A549 (cell line): ENCODE results near the gene C6orf132. TPM values are rescaled to one million over a fixed set of nuclear protein-coding genes. Genes with fewer than 3 reads are reported as not detected.
A peak's percentile ranks its signal among the peaks of the same experiment; 100 is the strongest.

Experiments used
- ATAC-seq, 2 experiments: fragments of 200-7000 bp in 1 of 2; fragments of >200 bp in 1 of 2; cut with Nextera tagmentation in 1 of 2; cut with Tn5 transposase in 1 of 2; 3 replicates each; pipeline versions ENCODE4 v1.8.0 to v1.9.1; 2018 to 2020; ENCODE audit warnings: mild to moderate bottlenecking in 1 of 2, moderate library complexity in 1 of 2
- CTCF ChIA-PET: fragments of 300-600 bp; sonication (Branson Sonifier 250); formaldehyde crosslinking; extraction: SDS; loops from one replicate; lab custom pipeline; 2021; ENCODE audit warnings: antibody characterized with exemption, inconsistent platforms; lab: Yijun Ruan, JAX
- POLR2A ChIA-PET: fragments of 350-600 bp; formaldehyde crosslinking; extraction: SDS; loops from one replicate; lab custom pipeline; 2021; ENCODE audit warnings: antibody characterized with exemption, inconsistent platforms; lab: Yijun Ruan, JAX
- DNase-seq, 2 experiments: peaks; one replicate each; pipeline versions ENCODE4 v3.0.0 to v3.0.0-alpha.2; 2011 to 2016; ENCODE audit warnings: low read depth in 1 of 2, low spot score in 1 of 2
- FAIRE-seq: peaks from 2 replicates; lab custom pipeline; 2011; peaks lifted over from hg19 to GRCh38; lab: Jason Lieb, UNC
- H3K27ac ChIP-seq, 2 experiments: fragments of >200 bp; sonication (Bioruptor Twin); formaldehyde crosslinking; 3 replicates each; pipeline ENCODE4 v1.5.1; 2016 to 2017
- H3K4me1 ChIP-seq: fragments of >200 bp; sonication (Bioruptor Twin); formaldehyde crosslinking; 3 replicates; pipeline ENCODE4 v1.6.1; 2016
- H3K4me2 ChIP-seq: fragments of >200 bp; sonication (Bioruptor Twin); formaldehyde crosslinking; 3 replicates; pipeline ENCODE4 v1.6.1; 2016
- H3K4me3 ChIP-seq: fragments of >200 bp; sonication (Bioruptor Twin); formaldehyde crosslinking; 3 replicates; pipeline ENCODE4 v1.5.1; 2016
- H3K9me3 ChIP-seq: fragments of >200 bp; sonication (Bioruptor Twin); formaldehyde crosslinking; 3 replicates; pipeline ENCODE4 v1.6.1; 2016
- ATOH8 ChIP-seq: fragments of 250-450 bp; sonication (Bioruptor Pico); IDR thresholded peaks from 2 replicates; pipeline ENCODE4 v1.5.0; 2020; ENCODE audit warnings: low read depth, mild to moderate bottlenecking, moderate library complexity
- CBX2 ChIP-seq: fragments of 200-600 bp; sonication (generic); IDR thresholded peaks from 2 replicates; pipeline ENCODE4 v1.6.1; 2016; ENCODE audit warnings: low read depth, mild to moderate bottlenecking, borderline replicate concordance
- CBX8 ChIP-seq: fragments of 200-600 bp; sonication (generic); IDR thresholded peaks from 2 replicates; pipeline ENCODE4 v1.6.1; 2016
- CHD4 ChIP-seq: fragments of 200-600 bp; sonication (generic); IDR thresholded peaks from 2 replicates; pipeline ENCODE4 v1.6.1; 2016; ENCODE audit warnings: antibody characterized with exemption, mild to moderate bottlenecking, borderline replicate concordance
- CTCF ChIP-seq: fragments of >200 bp; sonication (Bioruptor Twin); formaldehyde crosslinking; IDR thresholded peaks from 3 replicates; pipeline ENCODE4 v1.5.1; 2016
- E2F6 ChIP-seq: IDR thresholded peaks from 2 replicates; pipeline ENCODE4 v1.6.1; 2012; ENCODE audit warnings: low read depth, borderline replicate concordance
- EHF ChIP-seq: fragments of 250-450 bp; sonication (Bioruptor Pico); IDR thresholded peaks from 2 replicates; pipeline ENCODE4 v1.5.0; 2020; ENCODE audit warnings: mild to moderate bottlenecking
- FOSL2 ChIP-seq, 2 experiments: fragments of 450-650 bp in 1 of 2; fragments of >200 bp in 1 of 2; sonication (Bioruptor Twin) in 1 of 2; formaldehyde crosslinking; IDR thresholded peaks; 2 replicates each; pipeline versions ENCODE4 v1.5.0 to v1.6.1; 2016 to 2020; ENCODE audit warnings: mild to moderate bottlenecking in 1 of 2, moderate library complexity in 1 of 2
- JUN ChIP-seq, 2 experiments: fragments of >200 bp; sonication (Bioruptor Twin); formaldehyde crosslinking; IDR thresholded peaks; 2 replicates in 1 of 2; 3 replicates in 1 of 2; pipeline ENCODE4 v1.6.1; 2016 to 2017
- JUNB ChIP-seq: fragments of >200 bp; sonication (Bioruptor Twin); formaldehyde crosslinking; IDR thresholded peaks from 2 replicates; pipeline ENCODE4 v1.6.1; 2016
- KDM5A ChIP-seq: fragments of 200-600 bp; sonication (generic); IDR thresholded peaks from 2 replicates; pipeline ENCODE4 v1.6.1; 2016; ENCODE audit warnings: antibody characterized with exemption, mild to moderate bottlenecking
- MAFK ChIP-seq: fragments of 450-650 bp; IDR thresholded peaks from 2 replicates; pipeline ENCODE4 v1.6.1; 2014; ENCODE audit not compliant: partially characterized antibody
- MAX ChIP-seq: IDR thresholded peaks from 2 replicates; pipeline ENCODE4 v1.6.1; 2012
- NPAS2 ChIP-seq: fragments of 250-450 bp; sonication (Bioruptor Pico); IDR thresholded peaks from 2 replicates; pipeline ENCODE4 v1.8.0; 2022; ENCODE audit warnings: mild to moderate bottlenecking, moderate library complexity, borderline replicate concordance
- NR3C1 ChIP-seq: fragments of >200 bp; sonication (Bioruptor Twin); formaldehyde crosslinking; IDR thresholded peaks from 3 replicates; pipeline ENCODE4 v1.6.1; 2017
- PBX3 ChIP-seq: IDR thresholded peaks from 2 replicates; pipeline ENCODE4 v1.6.1; 2012
- POLR2A ChIP-seq: IDR thresholded peaks from 2 replicates; pipeline ENCODE4 v1.6.1; 2012; ENCODE audit warnings: mild to moderate bottlenecking, low read length
- POLR2AphosphoS2 ChIP-seq: conservative IDR thresholded peaks from 2 replicates; pipeline ENCODE4 v1.6.1; 2012; ENCODE audit warnings: low read length, improper control_type of control experiment, inconsistent platforms
- RAD21 ChIP-seq, 2 experiments: fragments of >200 bp in 1 of 2; sonication (Bioruptor Twin) in 1 of 2; formaldehyde crosslinking in 1 of 2; IDR thresholded peaks in 1 of 2; conservative IDR thresholded peaks in 1 of 2; 2 replicates in 1 of 2; 3 replicates in 1 of 2; pipeline ENCODE4 v1.6.1; 2012 to 2018; ENCODE audit warnings: inconsistent platforms in 1 of 2
- RCOR1 ChIP-seq: fragments of 150-350 bp; IDR thresholded peaks from 2 replicates; pipeline ENCODE4 v1.6.1; 2014; ENCODE audit warnings: antibody characterized with exemption, low read length, low read depth
- SMC3 ChIP-seq: fragments of >200 bp; sonication (Bioruptor Twin); formaldehyde crosslinking; IDR thresholded peaks from 3 replicates; pipeline ENCODE4 v1.6.1; 2018; ENCODE audit warnings: inconsistent platforms
- TP53 ChIP-seq: fragments of 250-450 bp; sonication (Bioruptor Pico); IDR thresholded peaks from 2 replicates; pipeline ENCODE4 v1.5.0; 2021; ENCODE audit warnings: mild to moderate bottlenecking, moderate library complexity
- ZNF302 ChIP-seq: fragments of 250-450 bp; sonication (Bioruptor Pico); IDR thresholded peaks from 2 replicates; pipeline ENCODE4 v1.9.0; 2021; ENCODE audit warnings: inconsistent platforms, mild to moderate bottlenecking, moderate library complexity
- WGBS: methylation state at CpG from one replicate; pipeline ENCODE4 v1.1.6; 2017; ENCODE audit errors: missing lambda C conversion rate; 5-methylcytosine and 5-hydroxymethylcytosine counted together
- polyA plus RNA-seq, 4 experiments: library from polyadenylated mRNA; depleted of rRNA in 3 of 4; stranded (reverse); fragments of >200 nt; fragmentation: RNase III in 1 of 4; extraction: RNeasy Plus Mini Kit Qiagen cat#74134 plus additional on column Dnase treatment in 1 of 4; gene quantifications; 2 replicates in 3 of 4; 3 replicates in 1 of 4; pipeline ENCODE4 v1.2.3, GENCODE V29; 2011 to 2017

The C6orf132 gene
- polyA plus RNA-seq, 2 of the 4 experiments (the other 2 are of a cell fraction): 0.44 to 1.1 TPM

- Histone ChIP-seq H3K9me3 (no peaks in the 10 kb centered on the region), H3K4me1 (peaks cover 53% of the 10 kb centered on the region), H3K4me2 (peak overlapping the region; percentile 76), H3K4me3 (no peak overlapping the region), H3K27ac (peak overlapping the region; percentile 84 to 91)
- ChIA-PET CTCF (interaction anchor here (0.6 to 1.7 kb wide), 11 partner anchors 9 to 544 kb away, joined by 3 to 6 read pairs (median 4); no protein-coding TSS in a partner anchor), POLR2A (interaction anchor here (0.8 to 1.1 kb wide), 3 partner anchors 18 to 45 kb away, joined by 3 to 12 read pairs (median 3); no protein-coding TSS in a partner anchor)
- 41% methylated on average over 7 of the region's 7 CpGs for WGBS
- FAIRE-seq (no peak), ATAC-seq (peak in 1 of 2 experiments; percentile 36; a peak in 3 of 6 replicates), DNase-seq (peak in 1 of 2 experiments; percentile 34)
- TF ChIP-seq POLR2A: no peak
- 0 out of 2 replicates have a peak, but pooled peaks have one; percentile 11 for TF ChIP-seq MAX
Measured at GRCh38 chr6:42137194-42137753, 5.1 kb downstream of the C6orf132 start.

GRCh38 chr6:42136508-42137193 lies 5.8 kb downstream of the C6orf132 start:
- Histone ChIP-seq H3K9me3 (no peaks in the 10 kb centered on the region), H3K4me1 (peaks cover 54% of the 10 kb centered on the region), H3K4me3 (no peak overlapping the region), H3K27ac (peak overlapping the region; percentile 84 to 91), H3K4me2 (peak overlapping the region; percentile 76)
- no peak for FAIRE-seq
- WGBS: 29% methylated on average over 14 of the region's 14 CpGs
- ATAC-seq: peak; percentile 55 to 64; a peak in 5 of 6 replicates
- CTCF ChIA-PET: interaction anchor here (0.6 to 1.7 kb wide), 10 partner anchors 8 to 545 kb away, joined by 3 to 6 read pairs (median 4); no protein-coding TSS in a partner anchor
- TF ChIP-seq CTCF (peak; percentile 28), FOSL2 (IDR thresholded peaks at IDR 0.05) (no peak), FOSL2 (CRISPR knock-in tag; IDR thresholded peaks at IDR 0.05) (peak; percentile 52), TP53 (CRISPR knock-in tag) (no peak), JUNB (no peak), MAFK (peak; percentile 74), RCOR1 (no peak)
- DNase-seq: peak; percentile 58 to 62
- POLR2A ChIA-PET: interaction anchor here (0.8 to 1.1 kb wide), 3 partner anchors 18 to 44 kb away, joined by 3 to 12 read pairs (median 3); no protein-coding TSS in a partner anchor

GRCh38 chr6:42135722-42136121 lies 6.7 kb downstream of the C6orf132 start:
- Histone ChIP-seq H3K27ac (peak overlapping the region in 1 of 2 experiments; percentile 28; a peak in 1 of 6 replicates), H3K9me3 (no peaks in the 10 kb centered on the region), H3K4me1 (peaks cover 49% of the 10 kb centered on the region), H3K4me3 (no peak overlapping the region), H3K4me2 (no peak overlapping the region)
- 93% methylated on average over 2 of the region's 2 CpGs for WGBS
- DNase-seq (no peak), FAIRE-seq (no peak), ATAC-seq (no peak)
- POLR2A ChIA-PET: no interaction called here
- no peak for TF ChIP-seq RAD21 (conservative IDR thresholded peaks at IDR 0.05 in 1 of 2, IDR thresholded peaks at IDR 0.05 in 1 of 2)
- no peak for TF ChIP-seq KDM5A
- no peak for TF ChIP-seq ZNF302
- no peak for TF ChIP-seq E2F6
- TF ChIP-seq NR3C1: no peak
- TF ChIP-seq PBX3: no peak
- no peak for TF ChIP-seq ATOH8 (CRISPR knock-in tag)
- no peak for TF ChIP-seq JUN (IDR thresholded peaks at IDR 0.05)
- no peak for TF ChIP-seq POLR2AphosphoS2
- no peak for TF ChIP-seq MAFK
- TF ChIP-seq NPAS2 (CRISPR knock-in tag): no peak
- TF ChIP-seq FOSL2 (IDR thresholded peaks at IDR 0.05): no peak
- TF ChIP-seq FOSL2 (CRISPR knock-in tag; IDR thresholded peaks at IDR 0.05): no peak
- TF ChIP-seq EHF: no peak
- TF ChIP-seq CBX2: no peak
- TF ChIP-seq SMC3: no peak
- TF ChIP-seq CHD4: no peak
- no peak for TF ChIP-seq CBX8
- CTCF ChIA-PET: interaction anchor here (0.9 to 1.7 kb wide), 3 partner anchors 12 to 42 kb away, joined by 3 to 6 read pairs (median 4); no protein-coding TSS in a partner anchor
